Suprapubic skin (tissue), 4 donors: ENCODE results near the gene UPF2. TPM values are rescaled to one million over a fixed set of nuclear protein-coding genes. Genes with fewer than 3 reads are reported as not detected.

Experiments used
- DNase-seq, 2 donors: peaks; one replicate each; pipeline ENCODE4 v3.0.0-alpha.2; 2019; ENCODE audit warnings: low spot score in 2 of 2
- H3K27ac ChIP-seq: fragments of 200-600 bp; sonication (generic); one replicate; pipeline ENCODE4 v1.5.1; 2019
- H3K27me3 ChIP-seq: fragments of 200-600 bp; sonication (generic); one replicate; pipeline ENCODE4 v1.5.1; 2019
- H3K36me3 ChIP-seq: fragments of 200-600 bp; sonication (generic); one replicate; pipeline ENCODE4 v1.5.1; 2019
- H3K4me1 ChIP-seq: fragments of 200-600 bp; sonication (generic); one replicate; pipeline ENCODE4 v1.5.1; 2019
- H3K4me3 ChIP-seq: fragments of 200-600 bp; sonication (generic); one replicate; pipeline ENCODE4 v1.5.1; 2019; ENCODE audit warnings: mild to moderate bottlenecking
- H3K9me3 ChIP-seq: fragments of 200-600 bp; sonication (generic); one replicate; pipeline ENCODE4 v1.5.1; 2019
- CTCF ChIP-seq, 2 donors: fragments of 200-600 bp in 1 of 2; fragments of 450-650 bp in 1 of 2; sonication (generic) in 1 of 2; IDR thresholded peaks; one replicate each; pipeline ENCODE4 v1.5.1; 2016 to 2019; ENCODE audit warnings: antibody characterized with exemption in 2 of 2, mild to moderate bottlenecking in 1 of 2, moderate library complexity in 1 of 2
- EP300 ChIP-seq: sonication (generic); formaldehyde crosslinking; IDR thresholded peaks from one replicate; pipeline ENCODE4 v1.6.1; 2017; ENCODE audit warnings: antibody characterized with exemption
- POLR2A ChIP-seq, 2 donors: fragments of 450-650 bp; IDR thresholded peaks; one replicate each; pipeline ENCODE4 v1.6.1; 2017; ENCODE audit warnings: antibody characterized with exemption in 2 of 2, mild to moderate bottlenecking in 2 of 2, moderate library complexity in 2 of 2
- POLR2AphosphoS5 ChIP-seq, 3 donors: sonication (generic); formaldehyde crosslinking; IDR thresholded peaks; one replicate each; pipeline ENCODE4 v1.6.1; 2017; ENCODE audit warnings: antibody characterized with exemption in 3 of 3
- WGBS: methylation state at CpG from one replicate; pipeline ENCODE4 v1.1.5; 2018; 5-methylcytosine and 5-hydroxymethylcytosine counted together
- total RNA-seq, 4 donors: library from RNA; depleted of rRNA; stranded (reverse); fragments of >200 nt; gene quantifications; one replicate each; pipeline ENCODE4 v1.1.0, GENCODE V29; 2016

Gene UPF2
- total RNA-seq, 4 donors from 2014 or later, result 15.6 to 31.9 (median 16.1) TPM

DNA sequence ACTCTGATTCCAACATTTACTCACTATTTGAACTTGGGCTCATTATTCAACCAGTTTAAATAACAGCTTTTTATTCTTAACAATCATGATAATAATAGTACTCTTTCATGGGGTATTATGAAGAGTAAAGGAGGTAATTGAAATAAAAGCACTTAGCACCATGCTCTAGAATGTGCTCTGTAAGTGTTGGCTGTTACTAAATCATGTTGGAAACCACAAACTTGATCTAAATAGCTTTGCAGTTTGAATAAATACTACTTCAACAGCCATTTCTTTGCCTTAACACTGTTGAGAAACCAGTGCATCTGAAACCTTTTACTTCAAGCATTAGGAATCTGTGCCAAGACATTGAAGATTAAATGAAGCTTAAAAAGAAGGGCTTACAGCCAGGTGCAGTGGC lies 7.9 kb upstream of the UPF2 start:
- Histone ChIP-seq H3K4me1 (peaks cover 5% of the 10 kb centered on the region), H3K27ac (no peak overlapping the region), H3K4me3 (no peak overlapping the region), H3K36me3 (no peaks in the 10 kb centered on the region), H3K27me3 (no peaks in the 10 kb centered on the region), H3K9me3 (no peaks in the 10 kb centered on the region)
- no peak for TF ChIP-seq POLR2AphosphoS5 (IDR thresholded peaks at IDR 0.05)
- no peak for TF ChIP-seq POLR2A (IDR thresholded peaks at IDR 0.05)
- TF ChIP-seq EP300, result no peak
- TF ChIP-seq CTCF (IDR thresholded peaks at IDR 0.05), result no peak
- no peak for DNase-seq

DNA sequence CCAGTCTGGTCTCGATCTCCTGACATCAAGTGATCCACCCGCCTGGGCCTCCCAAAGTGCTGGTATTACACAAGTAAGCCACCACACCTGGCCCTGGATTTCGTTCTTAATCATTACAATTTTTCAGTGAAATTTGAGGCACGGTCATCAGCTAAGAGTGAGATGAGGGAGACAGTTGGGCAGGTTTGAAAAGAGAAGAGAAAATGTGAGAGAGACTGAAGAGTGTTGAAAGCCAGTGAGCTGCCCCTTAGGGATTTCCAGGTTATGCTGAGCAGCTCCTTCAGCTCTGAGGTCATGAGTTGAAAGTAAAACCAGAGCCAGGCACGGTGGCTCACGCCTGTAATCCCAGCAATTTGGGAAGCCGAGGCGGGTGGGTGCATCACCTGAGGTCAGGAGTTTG lies 5.9 kb upstream of the UPF2 start:
- no peak for DNase-seq
- TF ChIP-seq EP300 (no peak), POLR2AphosphoS5 (IDR thresholded peaks at IDR 0.05) (no peak), CTCF (IDR thresholded peaks at IDR 0.05) (no peak), POLR2A (IDR thresholded peaks at IDR 0.05) (no peak)
- no peaks in the 10 kb centered on the region for H3K36me3 ChIP-seq

DNA sequence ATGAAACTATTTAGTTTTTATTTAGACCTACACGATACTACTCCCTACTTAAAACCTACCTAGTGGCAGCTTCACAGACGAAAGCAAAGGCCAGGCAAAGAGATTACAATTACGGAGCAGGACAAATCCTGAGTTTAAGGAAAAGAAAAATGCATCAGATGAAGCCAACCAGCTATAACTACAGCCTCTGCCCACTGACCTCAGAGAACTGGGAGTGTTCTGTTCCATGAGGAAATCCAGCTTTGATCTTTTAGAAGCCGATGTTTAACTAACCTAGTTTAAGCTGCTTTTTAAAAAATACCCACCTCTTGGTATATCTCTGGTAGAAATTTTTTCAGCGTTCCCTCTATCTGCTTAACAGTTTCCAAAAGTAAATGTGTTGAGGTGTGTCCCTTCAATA lies 3.0 kb upstream of the UPF2 start:
- no peak overlapping the region for H3K4me3 ChIP-seq
- no peak overlapping the region for H3K27ac ChIP-seq
- H3K27me3 ChIP-seq, result no peaks in the 10 kb centered on the region
- no peaks in the 10 kb centered on the region for H3K36me3 ChIP-seq
- no peak for DNase-seq
- no peaks in the 10 kb centered on the region for H3K9me3 ChIP-seq
- peaks cover 17% of the 10 kb centered on the region for H3K4me1 ChIP-seq
- WGBS, result 89% methylated on average over 5 of the region's 5 CpGs
- TF ChIP-seq POLR2AphosphoS5 (IDR thresholded peaks at IDR 0.05) (no peak), CTCF (IDR thresholded peaks at IDR 0.05) (no peak), EP300 (no peak), POLR2A (IDR thresholded peaks at IDR 0.05) (no peak)

More for the DNA sequence above, 5.9 kb upstream of the UPF2 start:
- peaks cover 3% of the 10 kb centered on the region for H3K4me1 ChIP-seq
- H3K27me3 ChIP-seq, result no peaks in the 10 kb centered on the region
- 85% methylated on average over 8 of the region's 8 CpGs for WGBS
- H3K27ac ChIP-seq, result no peak overlapping the region
- H3K9me3 ChIP-seq, result no peaks in the 10 kb centered on the region
- no peak overlapping the region for H3K4me3 ChIP-seq

DNA sequence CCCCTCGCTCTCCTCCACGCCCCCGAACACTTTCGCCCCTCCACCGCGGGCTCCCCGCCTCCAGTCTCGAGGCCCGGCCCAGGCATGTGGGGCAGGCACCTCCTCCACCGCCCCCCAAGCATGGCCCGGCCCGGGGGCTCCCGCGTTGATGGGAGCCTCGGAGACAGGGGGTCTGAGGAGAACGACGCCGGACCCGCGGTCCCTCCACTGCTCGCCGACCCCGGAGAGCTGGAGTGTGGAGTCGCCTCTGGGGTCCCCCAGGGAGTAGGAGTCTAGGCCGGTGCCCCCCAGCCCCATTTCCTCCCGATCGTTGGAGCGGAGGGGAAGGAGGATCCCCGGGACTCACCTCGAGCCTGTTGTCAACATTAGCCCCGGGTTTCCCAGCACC lies 206 bp downstream of the UPF2 start:
- Histone ChIP-seq H3K4me3 (peak overlapping the region; percentile 97), H3K27me3 (no peaks in the 10 kb centered on the region), H3K9me3 (no peaks in the 10 kb centered on the region), H3K36me3 (no peaks in the 10 kb centered on the region), H3K4me1 (peaks cover 20% of the 10 kb centered on the region), H3K27ac (peak overlapping the region; percentile 94)
- DNase-seq, result peak in 1 of 2 donors; percentile 86
- 5% methylated on average over 5 of the region's 31 CpGs for WGBS
- peak in 1 of 2 donors; percentile 42 for TF ChIP-seq POLR2A (IDR thresholded peaks at IDR 0.05)
- no peak for TF ChIP-seq POLR2AphosphoS5 (IDR thresholded peaks at IDR 0.05)
- no peak for TF ChIP-seq EP300
- no peak for TF ChIP-seq CTCF (IDR thresholded peaks at IDR 0.05)

- Histone ChIP-seq H3K4me1 (peaks cover 20% of the 10 kb centered on the region), H3K27ac (peak overlapping the region; percentile 94), H3K36me3 (no peaks in the 10 kb centered on the region), H3K27me3 (no peaks in the 10 kb centered on the region), H3K4me3 (peak overlapping the region; percentile 97), H3K9me3 (no peaks in the 10 kb centered on the region)
- WGBS, result under 1% methylated on average over 26 of the region's 26 CpGs
- no peak for TF ChIP-seq POLR2A (IDR thresholded peaks at IDR 0.05)
- no peak for TF ChIP-seq CTCF (IDR thresholded peaks at IDR 0.05)
- TF ChIP-seq EP300, result no peak
- DNase-seq, result peak in 1 of 2 donors; percentile 81
Measured at GRCh38 chr10:12041766-12042408, 722 bp downstream of the UPF2 start.
